SK-N-SH treated with all-trans-retinoic acid at 6 μM for 48 hours (cell line): ENCODE measurements around the gene DPP6.

ENCODE experiments used
- ATAC-seq: fragments of 200-7000 bp; cut with Tn5 transposase; 3 replicates; pipeline ENCODE4 v1.9.1; 2020; ENCODE audit warnings: mild to moderate bottlenecking, moderate library complexity
- ARNTL ChIP-seq: fragments of 450-650 bp; formaldehyde crosslinking; IDR thresholded peaks from 2 replicates; pipeline ENCODE4 v1.5.0; 2020; ENCODE audit warnings: low read depth, mild to moderate bottlenecking, moderate library complexity, borderline replicate concordance
- BACH2 ChIP-seq: fragments of 250-450 bp; sonication (Bioruptor Pico); IDR thresholded peaks from 2 replicates; pipeline ENCODE4 v1.9.0; 2021; ENCODE audit warnings: mild to moderate bottlenecking, borderline replicate concordance
- CSRNP3 ChIP-seq: fragments of 250-450 bp; sonication (Bioruptor Pico); IDR thresholded peaks from 2 replicates; pipeline ENCODE4 v1.5.1; 2021; ENCODE audit warnings: mild to moderate bottlenecking, moderate library complexity
- ESRRG ChIP-seq: fragments of 250-450 bp; sonication (Bioruptor Pico); IDR thresholded peaks from 2 replicates; pipeline ENCODE4 v1.6.1; 2021; ENCODE audit warnings: mild to moderate bottlenecking
- GLIS3 ChIP-seq: fragments of 250-450 bp; sonication (Bioruptor Pico); IDR thresholded peaks from 2 replicates; pipeline ENCODE4 v1.5.0; 2020; ENCODE audit warnings: mild to moderate bottlenecking, moderate library complexity
- ISL1 ChIP-seq: fragments of 250-450 bp; sonication (Bioruptor Pico); IDR thresholded peaks from 2 replicates; pipeline ENCODE4 v2.1.2; 2022; ENCODE audit warnings: mild to moderate bottlenecking, moderate library complexity
- OSR1 ChIP-seq: fragments of 250-450 bp; sonication (Bioruptor Pico); IDR thresholded peaks from 2 replicates; pipeline ENCODE4 v1.8.0; 2022; ENCODE audit warnings: moderate library complexity, mild to moderate bottlenecking, inconsistent platforms
- PPARA ChIP-seq: fragments of 250-450 bp; sonication (Bioruptor Pico); IDR thresholded peaks from 2 replicates; pipeline ENCODE4 v1.5.0; 2020; ENCODE audit warnings: mild to moderate bottlenecking, borderline replicate concordance
- RARB ChIP-seq: fragments of 250-450 bp; sonication (Bioruptor Pico); IDR thresholded peaks from 2 replicates; pipeline ENCODE4 v1.8.0; 2021; ENCODE audit warnings: mild to moderate bottlenecking, moderate library complexity
- SNAI2 ChIP-seq: fragments of 250-450 bp; sonication (Bioruptor Pico); IDR thresholded peaks from 2 replicates; pipeline ENCODE4 v1.5.0; 2020; ENCODE audit warnings: mild to moderate bottlenecking, moderate library complexity
- TOX ChIP-seq: fragments of 250-450 bp; sonication (Bioruptor Pico); IDR thresholded peaks from 2 replicates; pipeline ENCODE4 v1.8.0; 2021; ENCODE audit warnings: mild to moderate bottlenecking, moderate library complexity, borderline replicate concordance
- ZC3H10 ChIP-seq: fragments of 250-450 bp; sonication (Bioruptor Pico); IDR thresholded peaks from 2 replicates; pipeline ENCODE4 v1.5.1; 2021; ENCODE audit warnings: mild to moderate bottlenecking, moderate library complexity
- ZFP30 ChIP-seq: fragments of 450-650 bp; formaldehyde crosslinking; IDR thresholded peaks from 2 replicates; pipeline ENCODE4 v1.5.0; 2022; ENCODE audit warnings: mild to moderate bottlenecking, moderate library complexity
- ZNF565 ChIP-seq: fragments of 450-650 bp; formaldehyde crosslinking; conservative IDR thresholded peaks from 2 replicates; pipeline ENCODE4 v1.5.0; 2020; ENCODE audit warnings: low read depth, mild to moderate bottlenecking, moderate library complexity
- ZNF70 ChIP-seq: fragments of 450-650 bp; formaldehyde crosslinking; IDR thresholded peaks from 2 replicates; pipeline ENCODE4 v1.5.0; 2020; ENCODE audit warnings: mild to moderate bottlenecking, moderate library complexity
- ZNF8 ChIP-seq: fragments of 450-650 bp; formaldehyde crosslinking; IDR thresholded peaks from 2 replicates; pipeline ENCODE4 v1.5.0; 2020; ENCODE audit warnings: mild to moderate bottlenecking, moderate library complexity
- TF ChIP-seq, protein P1 (sequence below): fragments of 250-450 bp; sonication (Bioruptor Pico); IDR thresholded peaks from 2 replicates; pipeline ENCODE4 v1.5.0; 2020; ENCODE audit warnings: mild to moderate bottlenecking, moderate library complexity
- TF ChIP-seq, protein P2 (sequence below): fragments of 250-450 bp; sonication (Bioruptor Pico); IDR thresholded peaks from 2 replicates; pipeline ENCODE4 v1.5.1; 2020; ENCODE audit warnings: low read depth, mild to moderate bottlenecking, moderate library complexity
- TF ChIP-seq, protein P3 (sequence below): fragments of 250-450 bp; sonication (Bioruptor Pico); IDR thresholded peaks from 2 replicates; pipeline ENCODE4 v1.8.0; 2021; ENCODE audit warnings: low read depth, mild to moderate bottlenecking, moderate library complexity, borderline replicate concordance

DPP6 gene

DNA sequence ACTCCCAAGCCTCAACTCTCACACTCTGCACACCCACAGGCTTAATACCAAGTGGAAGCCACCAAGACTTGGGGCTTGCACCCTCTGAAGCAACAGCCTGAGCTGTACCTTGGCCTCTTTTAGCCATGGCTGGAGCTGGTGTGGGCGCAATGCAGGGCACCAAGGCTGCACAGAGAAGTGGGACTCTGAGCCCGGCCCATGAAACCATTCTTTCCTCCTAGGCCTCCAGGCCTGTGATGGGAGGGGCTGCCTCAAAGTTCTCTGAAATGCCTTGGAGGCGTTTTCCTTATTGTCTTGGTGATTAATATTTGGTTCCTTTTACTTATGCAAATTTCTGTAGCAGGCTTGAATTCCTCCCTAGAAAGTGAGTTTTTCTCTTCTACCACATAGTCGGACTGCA is 674.2 kb downstream of the DPP6 start:
- no peak for TF ChIP-seq ZNF8 (CRISPR knock-in tag)
- no peak for TF ChIP-seq CSRNP3 (CRISPR knock-in tag)
- ATAC-seq: no peak

DNA sequence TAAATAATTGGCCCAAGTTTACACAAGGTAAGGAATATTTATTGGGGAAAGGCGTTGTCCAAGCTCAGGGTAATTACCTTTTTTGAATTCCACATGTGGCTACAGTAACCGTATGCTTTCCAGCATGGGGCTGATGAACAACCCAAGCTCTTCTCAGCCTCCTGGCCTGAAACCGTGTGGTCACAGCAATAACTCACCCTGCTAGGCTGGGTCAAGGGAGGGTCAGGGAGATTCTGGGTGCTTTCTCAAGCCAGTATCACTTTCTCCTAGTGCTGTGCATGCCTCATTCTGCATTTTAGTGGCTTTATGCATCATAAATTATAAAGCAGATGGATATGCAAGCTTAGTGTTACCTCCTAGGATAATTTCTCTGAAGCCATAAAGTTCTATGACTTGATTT is 676.9 kb downstream of the DPP6 start:
- TF ChIP-seq ZFP30 (no peak), TOX (CRISPR knock-in tag) (no peak), RARB (CRISPR knock-in tag) (no peak), SNAI2 (CRISPR knock-in tag) (no peak), ZC3H10 (CRISPR knock-in tag) (no peak), PPARA (CRISPR knock-in tag) (no peak), ISL1 (CRISPR knock-in tag) (no peak), ZNF70 (no peak), ESRRG (CRISPR knock-in tag) (no peak), ARNTL (CRISPR knock-in tag) (no peak), BACH2 (no peak), GLIS3 (CRISPR knock-in tag) (no peak)
- TF ChIP-seq, protein P1, sequence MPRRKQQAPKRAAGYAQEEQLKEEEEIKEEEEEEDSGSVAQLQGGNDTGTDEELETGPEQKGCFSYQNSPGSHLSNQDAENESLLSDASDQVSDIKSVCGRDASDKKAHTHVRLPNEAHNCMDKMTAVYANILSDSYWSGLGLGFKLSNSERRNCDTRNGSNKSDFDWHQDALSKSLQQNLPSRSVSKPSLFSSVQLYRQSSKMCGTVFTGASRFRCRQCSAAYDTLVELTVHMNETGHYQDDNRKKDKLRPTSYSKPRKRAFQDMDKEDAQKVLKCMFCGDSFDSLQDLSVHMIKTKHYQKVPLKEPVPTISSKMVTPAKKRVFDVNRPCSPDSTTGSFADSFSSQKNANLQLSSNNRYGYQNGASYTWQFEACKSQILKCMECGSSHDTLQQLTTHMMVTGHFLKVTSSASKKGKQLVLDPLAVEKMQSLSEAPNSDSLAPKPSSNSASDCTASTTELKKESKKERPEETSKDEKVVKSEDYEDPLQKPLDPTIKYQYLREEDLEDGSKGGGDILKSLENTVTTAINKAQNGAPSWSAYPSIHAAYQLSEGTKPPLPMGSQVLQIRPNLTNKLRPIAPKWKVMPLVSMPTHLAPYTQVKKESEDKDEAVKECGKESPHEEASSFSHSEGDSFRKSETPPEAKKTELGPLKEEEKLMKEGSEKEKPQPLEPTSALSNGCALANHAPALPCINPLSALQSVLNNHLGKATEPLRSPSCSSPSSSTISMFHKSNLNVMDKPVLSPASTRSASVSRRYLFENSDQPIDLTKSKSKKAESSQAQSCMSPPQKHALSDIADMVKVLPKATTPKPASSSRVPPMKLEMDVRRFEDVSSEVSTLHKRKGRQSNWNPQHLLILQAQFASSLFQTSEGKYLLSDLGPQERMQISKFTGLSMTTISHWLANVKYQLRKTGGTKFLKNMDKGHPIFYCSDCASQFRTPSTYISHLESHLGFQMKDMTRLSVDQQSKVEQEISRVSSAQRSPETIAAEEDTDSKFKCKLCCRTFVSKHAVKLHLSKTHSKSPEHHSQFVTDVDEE: no peak
- TF ChIP-seq, protein P2, sequence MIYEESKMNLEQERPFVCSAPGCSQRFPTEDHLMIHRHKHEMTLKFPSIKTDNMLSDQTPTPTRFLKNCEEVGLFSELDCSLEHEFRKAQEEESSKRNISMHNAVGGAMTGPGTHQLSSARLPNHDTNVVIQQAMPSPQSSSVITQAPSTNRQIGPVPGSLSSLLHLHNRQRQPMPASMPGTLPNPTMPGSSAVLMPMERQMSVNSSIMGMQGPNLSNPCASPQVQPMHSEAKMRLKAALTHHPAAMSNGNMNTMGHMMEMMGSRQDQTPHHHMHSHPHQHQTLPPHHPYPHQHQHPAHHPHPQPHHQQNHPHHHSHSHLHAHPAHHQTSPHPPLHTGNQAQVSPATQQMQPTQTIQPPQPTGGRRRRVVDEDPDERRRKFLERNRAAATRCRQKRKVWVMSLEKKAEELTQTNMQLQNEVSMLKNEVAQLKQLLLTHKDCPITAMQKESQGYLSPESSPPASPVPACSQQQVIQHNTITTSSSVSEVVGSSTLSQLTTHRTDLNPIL: no peak
- ATAC-seq: no peak

GRCh38 chr7:154735766-154736165 is 683.6 kb downstream of the DPP6 start:
- no peak for ATAC-seq
- TF ChIP-seq, protein P1: no peak
- no peak for TF ChIP-seq ZFP30
- TF ChIP-seq, all 23 proteins: peak for 0

GRCh38 chr7:154736389-154736788 is 684.2 kb downstream of the DPP6 start:
- TF ChIP-seq ZNF565 (no peak), OSR1 (no peak), SNAI2 (CRISPR knock-in tag) (no peak), ARNTL (CRISPR knock-in tag) (no peak), BACH2 (no peak), ZNF8 (CRISPR knock-in tag) (no peak), TOX (CRISPR knock-in tag) (no peak)
- TF ChIP-seq, protein P3, sequence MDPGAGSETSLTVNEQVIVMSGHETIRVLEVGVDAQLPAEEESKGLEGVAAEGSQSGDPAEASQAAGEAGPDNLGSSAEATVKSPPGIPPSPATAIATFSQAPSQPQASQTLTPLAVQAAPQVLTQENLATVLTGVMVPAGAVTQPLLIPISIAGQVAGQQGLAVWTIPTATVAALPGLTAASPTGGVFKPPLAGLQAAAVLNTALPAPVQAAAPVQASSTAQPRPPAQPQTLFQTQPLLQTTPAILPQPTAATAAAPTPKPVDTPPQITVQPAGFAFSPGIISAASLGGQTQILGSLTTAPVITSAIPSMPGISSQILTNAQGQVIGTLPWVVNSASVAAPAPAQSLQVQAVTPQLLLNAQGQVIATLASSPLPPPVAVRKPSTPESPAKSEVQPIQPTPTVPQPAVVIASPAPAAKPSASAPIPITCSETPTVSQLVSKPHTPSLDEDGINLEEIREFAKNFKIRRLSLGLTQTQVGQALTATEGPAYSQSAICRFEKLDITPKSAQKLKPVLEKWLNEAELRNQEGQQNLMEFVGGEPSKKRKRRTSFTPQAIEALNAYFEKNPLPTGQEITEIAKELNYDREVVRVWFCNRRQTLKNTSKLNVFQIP: no peak
- ATAC-seq: no peak
